Measurements from ENCODE around the gene RSBN1L.

The RSBN1L gene

DNA sequence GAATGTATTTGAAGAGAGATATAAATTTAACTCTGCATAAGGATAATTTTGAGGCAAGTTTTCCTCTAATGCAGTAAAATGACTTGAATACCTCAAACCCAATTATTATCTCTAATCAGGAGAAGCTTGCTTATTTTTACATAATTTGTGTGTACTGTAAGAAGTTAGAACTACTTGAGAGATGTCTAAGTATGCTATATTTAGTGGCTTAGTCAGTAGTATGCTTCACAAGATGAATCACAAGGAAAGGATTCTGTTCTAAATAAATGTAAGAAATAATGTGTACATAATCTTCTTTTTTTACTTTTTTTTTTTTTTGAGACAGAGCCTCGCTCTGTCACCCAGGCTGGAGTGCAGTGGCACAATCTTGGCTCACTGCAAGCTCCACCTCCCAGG lies 116.0 kb downstream of the RSBN1L start:
- no peak for DNase-seq

DNA sequence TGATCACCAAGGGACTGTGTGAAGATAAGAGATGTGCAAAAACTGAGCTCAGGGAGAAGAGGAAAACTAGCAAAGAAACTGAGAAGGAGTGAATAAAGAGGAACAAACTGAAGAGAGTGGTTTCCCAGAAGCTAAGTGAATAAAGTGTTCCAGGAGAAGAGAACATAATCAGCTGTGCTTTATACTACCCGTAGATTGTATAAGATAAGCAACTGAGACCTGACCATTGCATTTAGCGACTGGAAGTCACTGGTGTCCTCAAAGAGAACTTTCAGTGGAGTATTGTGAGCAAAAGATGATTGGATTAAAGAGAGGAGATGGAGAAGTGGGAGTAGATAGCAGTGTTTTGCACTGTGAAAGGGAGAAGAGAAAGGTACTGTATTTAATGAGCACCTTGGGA lies 116.9 kb downstream of the RSBN1L start:
- DNase-seq: no peak

GRCh38 chr7:77819021-77819420 lies 122.8 kb downstream of the RSBN1L start:
- no peak for DNase-seq

DNA sequence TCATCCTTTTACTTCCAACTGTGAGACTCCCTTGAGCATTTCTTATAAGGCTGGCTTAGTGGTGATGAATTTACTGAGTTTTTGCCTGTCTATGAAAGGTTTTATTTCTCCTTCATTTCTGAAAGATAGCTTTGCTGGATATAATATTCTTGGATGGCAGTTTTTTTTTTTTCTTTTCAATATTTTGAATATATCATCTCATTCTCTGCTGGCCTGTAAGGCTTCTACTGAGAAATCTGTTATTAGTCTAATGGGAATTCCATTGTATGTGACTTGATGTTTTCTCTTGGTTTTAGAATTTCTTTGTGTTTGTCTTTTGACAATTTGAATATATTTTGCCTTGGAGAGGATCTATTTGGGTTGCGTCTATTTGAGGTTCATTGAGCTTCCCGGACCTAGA lies 124.7 kb downstream of the RSBN1L start:
- no peak for DNase-seq

DNA sequence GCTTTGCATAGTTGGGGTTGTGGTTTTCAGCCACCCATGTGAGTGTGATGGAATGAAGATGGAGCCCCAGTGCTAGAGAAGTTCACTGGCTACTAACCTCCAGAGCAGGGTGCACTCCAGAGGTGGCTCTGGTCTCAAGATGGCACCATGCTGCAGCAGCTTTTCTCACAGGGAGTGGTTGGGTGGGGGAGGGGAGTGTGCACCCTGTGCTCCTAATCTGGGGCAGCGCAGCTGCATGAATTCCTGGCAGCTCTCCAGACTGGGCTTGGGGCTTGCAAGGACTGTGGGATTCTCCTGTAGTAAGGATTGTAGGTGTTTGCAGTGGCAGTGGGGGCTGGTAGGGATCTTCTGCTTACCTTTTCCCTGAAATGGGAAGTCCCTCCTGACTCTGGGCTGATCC lies 126.0 kb downstream of the RSBN1L start:
- DNase-seq: no peak

GRCh38 chr7:77823787-77824186 lies 127.5 kb downstream of the RSBN1L start:
- no peak for DNase-seq

- no peak for DNase-seq
Measured at GRCh38 chr7:77824636-77825035, 128.4 kb downstream of the RSBN1L start.

DNA sequence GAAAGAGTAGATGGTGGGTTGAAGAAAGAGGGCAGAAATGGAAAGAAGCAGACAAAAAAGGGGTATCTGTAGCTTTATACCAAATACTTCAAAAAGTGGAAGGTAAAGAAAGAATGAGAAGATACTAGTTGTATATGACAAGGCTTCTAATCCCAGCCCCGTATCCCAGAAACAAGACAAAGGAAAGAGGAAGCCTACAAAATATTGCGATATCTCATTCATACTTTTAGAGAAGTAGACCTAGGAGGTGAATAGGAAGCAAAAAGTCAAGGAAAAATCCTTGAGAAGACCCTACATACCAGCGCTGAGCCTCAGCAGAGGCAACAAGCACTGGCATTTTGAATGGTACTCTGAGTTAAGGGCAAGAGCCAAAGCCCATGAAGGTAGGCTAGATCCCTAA lies 128.9 kb downstream of the RSBN1L start:
- DNase-seq: no peak

DNA sequence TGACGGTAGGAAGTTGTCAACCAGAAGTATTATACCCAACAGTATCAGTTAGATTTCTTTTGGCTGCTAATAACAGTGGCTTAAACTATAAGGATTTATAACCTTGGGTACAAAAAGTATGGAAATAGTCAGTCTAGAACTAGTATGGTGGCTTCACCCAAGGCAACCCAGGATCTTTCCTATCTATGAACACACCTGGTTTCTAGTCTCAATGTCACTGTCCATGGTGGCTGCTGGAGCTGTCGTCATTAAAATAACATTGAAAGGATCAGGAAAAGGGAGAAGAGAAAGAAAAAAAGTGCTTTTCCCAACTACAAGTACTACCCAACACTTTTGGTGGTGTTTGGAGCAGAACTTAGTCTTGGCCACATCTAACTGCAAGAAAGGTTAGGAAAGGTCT lies 130.0 kb downstream of the RSBN1L start:
- no peak for DNase-seq

DNA sequence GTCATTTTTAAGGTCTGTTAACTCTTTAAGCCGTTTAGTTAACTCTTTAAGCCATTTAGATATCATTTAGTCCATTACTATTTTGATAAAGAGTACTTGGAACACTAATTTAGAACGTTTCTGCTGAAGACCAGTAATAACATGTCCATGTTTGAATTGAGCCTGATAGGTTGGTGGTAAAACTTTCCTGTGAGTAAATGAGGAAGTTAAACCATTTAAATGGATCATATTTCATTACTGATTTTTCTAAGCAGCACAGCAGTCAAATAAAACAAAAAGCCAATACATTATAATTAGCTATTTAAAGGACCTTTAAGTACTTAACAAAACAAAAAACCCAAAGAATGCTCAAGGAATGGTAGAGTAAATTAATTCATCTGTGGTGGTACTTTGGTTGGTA lies 131.7 kb downstream of the RSBN1L start:
- DNase-seq: no peak

GRCh38 chr7:77830649-77831355 lies 134.5 kb downstream of the RSBN1L start:
- no peak for DNase-seq

GRCh38 chr7:77831481-77831880 lies 135.2 kb downstream of the RSBN1L start:
- no peak for DNase-seq

GRCh38 chr7:77831953-77832352 lies 135.7 kb downstream of the RSBN1L start:
- DNase-seq: no peak
